K562 (cell line): Measurements from ENCODE around the gene CHURC1.

Experiments
- CAMTA2 ChIP-seq: fragments of 250-450 bp; sonication (Bioruptor Pico); conservative IDR thresholded peaks from 2 replicates; pipeline ENCODE4 v1.5.1; 2022
- CREBBP ChIP-seq: IDR thresholded peaks from one replicate; pipeline ENCODE4 v1.6.1; 2012; ENCODE audit warnings: low read depth, mild to moderate bottlenecking, control low read depth, inconsistent platforms, low read length
- CTCF ChIP-seq, 3 experiments: IDR thresholded peaks in 2 of 3; conservative IDR thresholded peaks in 1 of 3; 2 replicates each; pipeline ENCODE4 v1.5.1; 2011 to 2012; ENCODE audit warnings: low read length in 3 of 3, mild to moderate bottlenecking in 3 of 3, control low read depth in 2 of 3, improper control_type of control experiment in 1 of 3, inconsistent platforms in 1 of 3, low read depth in 1 of 3, mixed read lengths in 1 of 3, moderate library complexity in 1 of 3; ENCODE audit not compliant: insufficient read depth in 2 of 3
- E2F1 ChIP-seq: sonication (generic); formaldehyde crosslinking; IDR thresholded peaks from 2 replicates; pipeline ENCODE4 v1.8.1; 2023; ENCODE audit warnings: mild to moderate bottlenecking, missing genetic modification reagents, moderate library complexity
- MYC ChIP-seq, 2 experiments: fragments of 250-450 bp in 1 of 2; sonication (Bioruptor Pico) in 1 of 2; IDR thresholded peaks; 2 replicates each; pipeline versions ENCODE4 v1.5.1 to v1.6.1; 2012 to 2021; ENCODE audit warnings: low read depth in 2 of 2, borderline replicate concordance in 1 of 2, improper control_type of control experiment in 1 of 2, low read length in 1 of 2, mild to moderate bottlenecking in 1 of 2, moderate library complexity in 1 of 2
- NFRKB ChIP-seq: fragments of 450-650 bp; IDR thresholded peaks from 2 replicates; pipeline ENCODE4 v1.6.1; 2016; ENCODE audit warnings: low read depth
- NRF1 ChIP-seq, 2 experiments: fragments of 450-650 bp; IDR thresholded peaks in 1 of 2; conservative IDR thresholded peaks in 1 of 2; 2 replicates each; pipeline ENCODE4 v1.6.1; 2014; ENCODE audit warnings: mild to moderate bottlenecking in 2 of 2
- PHB ChIP-seq: fragments of 250-450 bp; sonication (Bioruptor Pico); IDR thresholded peaks from 2 replicates; pipeline ENCODE4 v1.5.0; 2021
- PREB ChIP-seq: sonication (generic); formaldehyde crosslinking; IDR thresholded peaks from 2 replicates; pipeline ENCODE4 v1.8.1; 2023; ENCODE audit warnings: mild to moderate bottlenecking, missing genetic modification reagents
- SP1 ChIP-seq: sonication (generic); formaldehyde crosslinking; IDR thresholded peaks from 2 replicates; pipeline ENCODE4 v1.8.1; 2022; ENCODE audit warnings: mild to moderate bottlenecking, missing genetic modification reagents
- TAF15 ChIP-seq: fragments of 200-400 bp; formaldehyde crosslinking; IDR thresholded peaks from 2 replicates; pipeline ENCODE4 v1.6.1; 2017; ENCODE audit warnings: mild to moderate bottlenecking, low read depth, low read length, moderate library complexity
- ZNF324 ChIP-seq: fragments of 250-450 bp; sonication (Bioruptor Pico); IDR thresholded peaks from 2 replicates; pipeline ENCODE4 v1.4.0; 2020; ENCODE audit warnings: mild to moderate bottlenecking
- ZNF561 ChIP-seq: fragments of 450-650 bp; formaldehyde crosslinking; conservative IDR thresholded peaks from 2 replicates; pipeline ENCODE4 v1.4.0; 2020; ENCODE audit warnings: mild to moderate bottlenecking, moderate library complexity

- no peak for TF ChIP-seq CAMTA2 (CRISPR knock-in tag)
- no peak for TF ChIP-seq ZNF561 (CRISPR knock-in tag)
- no peak for TF ChIP-seq TAF15
- TF ChIP-seq PREB (CRISPR knock-in tag) = no peak
- no peak for TF ChIP-seq CREBBP
- no peak for TF ChIP-seq E2F1 (CRISPR knock-in tag)
- TF ChIP-seq ZNF324 = no peak
- TF ChIP-seq NRF1 (conservative IDR thresholded peaks at IDR 0.05 in 1 of 2, IDR thresholded peaks at IDR 0.05 in 1 of 2) = no peak
- no peak for TF ChIP-seq SP1 (CRISPR knock-in tag)
- TF ChIP-seq CTCF (IDR thresholded peaks at IDR 0.05 in 2 of 3, conservative IDR thresholded peaks at IDR 0.05 in 1 of 3; ENCODE audit: insufficient read depth in 2 of 3, low read depth in 1 of 3, low read length in 3 of 3) = no peak
- TF ChIP-seq PHB = no peak
- no peak for TF ChIP-seq NFRKB
- TF ChIP-seq MYC (IDR thresholded peaks at IDR 0.05; ENCODE audit: low read depth, low read length) = no peak
- no peak for TF ChIP-seq MYC (CRISPR knock-in tag; IDR thresholded peaks at IDR 0.05; ENCODE audit: borderline replicate concordance, low read depth)
These were observed 47.1 kb upstream of the CHURC1 start for GRCh38 chr14:64867182-64867581.
